ENCODE data around the gene GAST. TPM values are rescaled to one million over a fixed set of nuclear protein-coding genes. Genes with fewer than 3 reads are reported as not detected.
A peak's percentile ranks its signal among the peaks of the same experiment; 100 is the strongest.

GAST gene
- total and polyA plus RNA-seq, 9 of the 15 experiments (the other 6 are each of a cell fraction or from before 2014, with no cell fraction given) = not detected

DNA sequence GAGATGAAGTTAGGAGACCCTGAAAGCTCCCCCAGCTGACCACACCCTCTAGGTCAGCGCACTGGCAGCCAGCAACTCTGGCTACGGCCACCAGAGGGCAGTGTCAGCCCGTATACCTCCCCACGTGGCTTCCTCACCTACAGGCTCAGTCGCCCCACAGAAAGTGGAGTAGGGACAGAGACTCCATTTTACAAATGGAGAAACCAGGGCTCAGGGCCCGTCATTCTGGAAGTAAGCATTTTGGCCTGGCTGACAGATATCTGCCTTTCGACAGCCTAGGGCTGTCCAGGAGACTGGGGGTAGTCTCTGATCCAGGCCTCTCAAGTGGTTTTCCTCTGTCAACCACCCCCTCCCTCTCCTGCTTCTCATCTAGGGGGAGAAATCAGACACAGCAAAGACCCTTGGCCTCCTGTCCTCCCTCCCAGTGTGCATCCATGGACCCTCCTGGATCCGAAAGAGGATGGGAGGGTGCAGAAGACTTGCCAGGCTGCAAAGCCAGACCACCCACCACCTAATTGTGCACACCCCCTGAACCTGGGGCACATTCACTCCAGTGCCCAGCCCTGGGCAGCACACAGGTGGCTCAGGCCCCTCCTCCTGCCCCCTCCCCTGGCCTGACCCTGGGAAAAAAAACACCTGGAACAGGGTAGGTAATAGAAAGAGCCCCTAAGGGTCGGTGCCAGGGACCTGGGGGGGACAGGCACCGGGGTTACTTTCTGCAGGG lies 26.1 kb downstream of the GAST start (continued):
- TF ChIP-seq TEAD4 (IDR thresholded peaks at IDR 0.05; ENCODE audit: low read length) (peak; percentile 49), TEAD4 (CRISPR knock-in tag; IDR thresholded peaks at IDR 0.05; ENCODE audit: borderline replicate concordance) (no peak), SOX6 (IDR thresholded peaks at IDR 0.05) (0 out of 2 replicates have a peak, but pooled peaks have one; percentile 24), BRD9 (IDR thresholded peaks at IDR 0.05; ENCODE audit: low read depth, partially characterized antibody) (peak; percentile 85), ZFX (CRISPR knock-in tag; IDR thresholded peaks at IDR 0.05) (0 out of 2 replicates have a peak, but pooled peaks have one; percentile 28), ZNF707 (CRISPR knock-in tag; conservative IDR thresholded peaks at IDR 0.05) (peak; percentile 65; the same call in 1 of the 2 replicates), TARDBP (IDR thresholded peaks at IDR 0.05) (peak; percentile 75; the same call in 1 of the 2 replicates), MECOM (CRISPR knock-in tag; IDR thresholded peaks at IDR 0.05) (peak; percentile 54; the same call in 1 of the 2 replicates), ESRRA (IDR thresholded peaks at IDR 0.05; ENCODE audit: borderline replicate concordance, low read depth) (peak; percentile 31; the same call in 1 of the 2 replicates), PCBP2 (IDR thresholded peaks at IDR 0.05; ENCODE audit: low read depth, low read length, poor library complexity, severe bottlenecking) (no peak), L3MBTL2 (IDR thresholded peaks at IDR 0.05) (peak; percentile 84), HDAC1 (IDR thresholded peaks at IDR 0.05) (no peak), DMBX1 (CRISPR knock-in tag; IDR thresholded peaks at IDR 0.05; ENCODE audit: borderline replicate concordance) (peak; percentile 88; the same call in 1 of the 2 replicates), ZBTB8A (IDR thresholded peaks at IDR 0.05; ENCODE audit: partially characterized antibody) (no peak), GTF2F1 (IDR thresholded peaks at IDR 0.05; ENCODE audit: low read depth, low read length) (no peak), CEBPB (tag; IDR thresholded peaks at IDR 0.05) (no peak), ZNF445 (CRISPR knock-in tag; IDR thresholded peaks at IDR 0.05; ENCODE audit: low read depth) (no peak), ZNF766 (CRISPR knock-in tag; conservative IDR thresholded peaks at IDR 0.05) (peak; percentile 83), FOXO4 (CRISPR knock-in tag; IDR thresholded peaks at IDR 0.05) (no peak), ARID1B (IDR thresholded peaks at IDR 0.05) (0 out of 2 replicates have a peak, but pooled peaks have one; percentile 29), NR4A1 (CRISPR knock-in tag; IDR thresholded peaks at IDR 0.05) (no peak), NR4A1 (tag; IDR thresholded peaks at IDR 0.05) (peak; percentile 92)
- TF ChIP-seq, protein P1, sequence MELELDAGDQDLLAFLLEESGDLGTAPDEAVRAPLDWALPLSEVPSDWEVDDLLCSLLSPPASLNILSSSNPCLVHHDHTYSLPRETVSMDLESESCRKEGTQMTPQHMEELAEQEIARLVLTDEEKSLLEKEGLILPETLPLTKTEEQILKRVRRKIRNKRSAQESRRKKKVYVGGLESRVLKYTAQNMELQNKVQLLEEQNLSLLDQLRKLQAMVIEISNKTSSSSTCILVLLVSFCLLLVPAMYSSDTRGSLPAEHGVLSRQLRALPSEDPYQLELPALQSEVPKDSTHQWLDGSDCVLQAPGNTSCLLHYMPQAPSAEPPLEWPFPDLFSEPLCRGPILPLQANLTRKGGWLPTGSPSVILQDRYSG (tag; conservative IDR thresholded peaks at IDR 0.05; ENCODE audit: low read depth) = peak; percentile 85
- TF ChIP-seq, protein P2, sequence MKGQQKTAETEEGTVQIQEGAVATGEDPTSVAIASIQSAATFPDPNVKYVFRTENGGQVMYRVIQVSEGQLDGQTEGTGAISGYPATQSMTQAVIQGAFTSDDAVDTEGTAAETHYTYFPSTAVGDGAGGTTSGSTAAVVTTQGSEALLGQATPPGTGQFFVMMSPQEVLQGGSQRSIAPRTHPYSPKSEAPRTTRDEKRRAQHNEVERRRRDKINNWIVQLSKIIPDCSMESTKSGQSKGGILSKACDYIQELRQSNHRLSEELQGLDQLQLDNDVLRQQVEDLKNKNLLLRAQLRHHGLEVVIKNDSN (CRISPR knock-in tag; IDR thresholded peaks at IDR 0.05) = peak; percentile 72
- TF ChIP-seq, protein P3, sequence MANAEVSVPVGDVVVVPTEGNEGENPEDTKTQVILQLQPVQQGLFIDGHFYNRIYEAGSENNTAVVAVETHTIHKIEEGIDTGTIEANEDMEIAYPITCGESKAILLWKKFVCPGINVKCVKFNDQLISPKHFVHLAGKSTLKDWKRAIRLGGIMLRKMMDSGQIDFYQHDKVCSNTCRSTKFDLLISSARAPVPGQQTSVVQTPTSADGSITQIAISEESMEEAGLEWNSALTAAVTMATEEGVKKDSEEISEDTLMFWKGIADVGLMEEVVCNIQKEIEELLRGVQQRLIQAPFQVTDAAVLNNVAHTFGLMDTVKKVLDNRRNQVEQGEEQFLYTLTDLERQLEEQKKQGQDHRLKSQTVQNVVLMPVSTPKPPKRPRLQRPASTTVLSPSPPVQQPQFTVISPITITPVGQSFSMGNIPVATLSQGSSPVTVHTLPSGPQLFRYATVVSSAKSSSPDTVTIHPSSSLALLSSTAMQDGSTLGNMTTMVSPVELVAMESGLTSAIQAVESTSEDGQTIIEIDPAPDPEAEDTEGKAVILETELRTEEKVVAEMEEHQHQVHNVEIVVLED (CRISPR knock-in tag; IDR thresholded peaks at IDR 0.05) = no peak
